ENCODE data around the gene TBC1D17. TPM values are rescaled to one million over a fixed set of nuclear protein-coding genes. Genes with fewer than 3 reads are reported as not detected.

TBC1D17 gene
- total RNA-seq, 1 donor from 2014 or later = 36.8 TPM

GRCh38 chr19:49860336-49861102, 17.0 kb upstream of the TBC1D17 start:
- intact Hi-C loops (cut with micrococcal nuclease) = no loop called here
- no peaks in the 10 kb centered on the region for H3K27me3 Mint-ChIP-seq
- H3K36me3 Mint-ChIP-seq (ENCODE audit: low read depth) = peaks cover 36% of the 10 kb centered on the region
- DNase-seq = no peak
- H3K4me1 Mint-ChIP-seq = peaks cover 6% of the 10 kb centered on the region
- H3K27ac Mint-ChIP-seq = no peak overlapping the region
- H3K4me3 Mint-ChIP-seq = no peak overlapping the region
- no peaks in the 10 kb centered on the region for H3K9me3 Mint-ChIP-seq

- Mint-ChIP-seq H3K9me3 (no peaks in the 10 kb centered on the region), H3K36me3 (ENCODE audit: low read depth) (peaks cover 39% of the 10 kb centered on the region), H3K27me3 (no peaks in the 10 kb centered on the region), H3K27ac (no peak overlapping the region), H3K4me3 (no peak overlapping the region), H3K4me1 (peaks cover 10% of the 10 kb centered on the region)
- intact Hi-C loops (cut with micrococcal nuclease) = no loop called here
- DNase-seq = no peak
These were observed 16.4 kb upstream of the TBC1D17 start for GRCh38 chr19:49861107-49861506.

- peaks cover 15% of the 10 kb centered on the region for H3K4me1 Mint-ChIP-seq
- no peaks in the 10 kb centered on the region for H3K27me3 Mint-ChIP-seq
- no peak overlapping the region for H3K4me3 Mint-ChIP-seq
- H3K36me3 Mint-ChIP-seq (ENCODE audit: low read depth) = peaks cover 42% of the 10 kb centered on the region
- no peaks in the 10 kb centered on the region for H3K9me3 Mint-ChIP-seq
- DNase-seq = no peak
- intact Hi-C loops (cut with micrococcal nuclease) = no loop called here
- no peak overlapping the region for H3K27ac Mint-ChIP-seq
These were observed 15.7 kb upstream of the TBC1D17 start for GRCh38 chr19:49861541-49862378.

DNA sequence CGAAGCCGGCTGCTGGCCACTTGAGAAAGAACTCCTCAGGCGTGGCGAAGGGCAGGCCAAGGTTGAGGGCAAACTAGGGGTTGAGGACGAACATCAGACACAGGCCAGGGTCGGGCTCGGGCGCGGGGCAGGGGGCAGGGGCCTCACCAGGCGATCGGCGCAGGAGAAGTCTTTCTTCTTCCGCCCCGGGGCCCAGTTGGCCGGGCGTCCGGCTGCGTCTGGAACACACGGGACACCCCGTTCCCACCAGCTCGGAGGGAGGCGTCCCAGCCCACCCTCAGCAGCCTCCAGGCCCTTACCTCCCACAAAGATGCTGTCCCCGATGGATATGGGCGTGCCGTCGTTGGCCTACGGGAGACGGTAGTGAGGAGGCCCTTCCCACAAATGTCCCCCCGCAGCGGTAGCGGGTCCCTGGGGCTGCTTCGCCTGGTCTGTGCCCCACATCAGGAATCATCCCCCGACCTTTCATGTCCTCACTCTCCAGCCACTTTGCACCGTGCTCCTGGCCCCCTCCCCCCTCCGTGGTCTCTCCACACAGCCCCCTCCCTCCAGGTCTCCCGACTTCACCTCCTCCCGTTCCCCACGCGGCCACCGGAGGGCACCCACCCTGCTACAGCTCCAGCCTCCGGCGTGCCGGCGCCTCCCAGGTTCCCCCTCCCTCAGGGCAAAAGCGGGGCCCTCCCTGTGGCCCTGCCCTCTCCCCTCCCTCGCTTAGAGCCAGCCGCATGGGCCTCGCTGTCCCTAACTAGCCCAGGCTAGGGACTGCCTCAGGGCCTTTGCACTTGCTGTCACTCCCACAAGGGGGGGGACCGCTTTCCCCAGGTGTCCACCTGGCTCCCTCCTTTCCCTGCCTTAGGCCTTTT, 14.9 kb upstream of the TBC1D17 start:
- no peaks in the 10 kb centered on the region for H3K9me3 Mint-ChIP-seq
- no peak for DNase-seq
- H3K27me3 Mint-ChIP-seq = no peaks in the 10 kb centered on the region
- H3K36me3 Mint-ChIP-seq (ENCODE audit: low read depth) = peaks cover 47% of the 10 kb centered on the region
- intact Hi-C loops (cut with micrococcal nuclease) = no loop called here
- no peak overlapping the region for H3K27ac Mint-ChIP-seq
- peaks cover 19% of the 10 kb centered on the region for H3K4me1 Mint-ChIP-seq
- no peak overlapping the region for H3K4me3 Mint-ChIP-seq

DNA sequence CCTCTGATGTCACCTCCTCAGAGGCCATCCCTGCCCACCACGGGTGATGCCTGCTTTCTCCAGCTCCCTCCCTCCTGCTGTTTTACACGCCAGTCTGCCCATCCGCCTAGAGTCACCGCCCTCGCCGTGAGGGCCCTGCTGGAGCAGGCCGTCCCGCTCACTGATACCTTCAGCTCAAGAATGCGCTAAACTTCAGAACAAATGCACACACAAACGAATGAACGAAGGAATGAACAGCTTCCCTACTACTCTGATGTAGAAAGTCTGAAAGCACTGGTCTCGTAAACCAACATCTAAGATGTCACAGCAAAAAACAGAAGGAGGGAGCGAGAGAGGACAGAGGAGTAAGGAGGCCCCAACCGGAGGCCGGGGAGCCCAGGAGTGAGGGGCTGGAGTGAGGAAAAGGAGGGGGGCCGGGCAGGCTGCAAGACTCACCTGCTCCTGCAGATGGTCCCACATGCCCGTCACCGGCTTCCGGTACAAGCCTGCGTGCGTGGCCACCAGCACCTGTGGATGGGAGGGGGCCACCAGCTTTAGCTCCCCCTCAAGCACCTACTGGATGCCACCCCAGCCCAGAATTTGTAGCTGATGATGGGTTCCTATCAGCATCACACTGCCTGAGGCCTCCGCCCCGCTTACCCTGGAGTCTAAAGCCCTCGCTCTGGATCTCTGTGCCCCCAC, 14.1 kb upstream of the TBC1D17 start:
- no peak for DNase-seq
- Mint-ChIP-seq H3K36me3 (ENCODE audit: low read depth) (peaks cover 44% of the 10 kb centered on the region), H3K4me1 (peaks cover 25% of the 10 kb centered on the region), H3K27me3 (no peaks in the 10 kb centered on the region), H3K27ac (no peak overlapping the region), H3K4me3 (no peak overlapping the region), H3K9me3 (no peaks in the 10 kb centered on the region)
- intact Hi-C loops (cut with micrococcal nuclease) = no loop called here

GRCh38 chr19:49863935-49864320, 13.6 kb upstream of the TBC1D17 start:
- Mint-ChIP-seq H3K36me3 (ENCODE audit: low read depth) (peaks cover 43% of the 10 kb centered on the region), H3K9me3 (no peaks in the 10 kb centered on the region), H3K27ac (no peak overlapping the region), H3K4me3 (no peak overlapping the region), H3K4me1 (peaks cover 29% of the 10 kb centered on the region), H3K27me3 (no peaks in the 10 kb centered on the region)
- DNase-seq = no peak
- intact Hi-C loops (cut with micrococcal nuclease) = no loop called here

- intact Hi-C loops (cut with micrococcal nuclease) = no loop called here
- H3K36me3 Mint-ChIP-seq (ENCODE audit: low read depth) = peaks cover 42% of the 10 kb centered on the region
- no peak overlapping the region for H3K4me3 Mint-ChIP-seq
These were observed 12.6 kb upstream of the TBC1D17 start for GRCh38 chr19:49864890-49865289.

DNA sequence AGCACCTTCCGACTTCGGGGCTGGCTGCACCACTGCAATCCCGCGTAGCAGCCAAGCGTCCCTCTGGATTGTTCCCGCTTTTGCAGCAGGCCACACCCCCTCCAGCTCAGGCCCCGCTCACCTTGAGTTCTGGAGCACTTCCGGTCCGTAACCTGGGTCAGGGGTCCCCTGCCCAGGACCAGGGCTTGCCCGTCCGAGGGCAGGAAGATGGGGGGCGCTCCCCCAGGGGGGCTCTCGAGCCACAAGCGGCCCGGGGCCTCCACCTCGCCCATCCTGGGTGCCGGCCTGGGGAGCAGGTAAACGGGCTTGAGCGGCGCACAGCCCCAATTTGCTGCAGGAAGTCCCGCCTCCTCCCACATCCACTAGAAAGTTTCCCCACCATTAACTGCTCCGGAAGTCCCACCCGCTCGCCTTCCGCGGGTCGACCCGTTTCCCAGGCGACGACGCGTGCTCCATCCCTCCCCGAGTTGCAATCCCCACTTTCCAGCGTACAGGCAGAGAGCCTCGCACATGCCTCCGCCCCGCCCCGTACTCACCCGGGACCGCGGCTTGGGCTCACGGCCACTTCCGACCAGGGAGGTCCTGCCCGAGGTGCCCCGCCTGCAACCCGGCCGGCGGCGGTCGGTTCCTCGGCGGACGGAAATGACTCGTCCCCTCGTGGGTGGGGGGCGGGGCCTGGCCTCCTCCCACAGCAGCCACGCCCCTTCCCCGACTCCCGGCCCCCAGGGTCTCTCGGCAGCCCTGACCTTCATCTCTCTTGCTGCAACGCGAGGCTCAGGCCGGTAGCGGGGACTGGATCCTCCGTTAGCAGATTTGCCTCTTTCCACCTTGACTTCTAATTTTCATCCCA, 10.3 kb upstream of the TBC1D17 start, which contains the start of gene PNKP:
TSS of gene PNKP (minus strand) at position 644 of the 850 bp plus-strand sequence. CDS start at position 272, 372 bp downstream.
- Mint-ChIP-seq H3K27me3 (no peaks in the 10 kb centered on the region), H3K27ac (peak within 1 kb of the TSS; percentile 37), H3K9me3 (no peaks in the 10 kb centered on the region), H3K4me1 (peaks cover 40% of the 10 kb centered on the region), H3K4me3 (peak within 1 kb of the TSS; percentile 99), H3K36me3 (ENCODE audit: low read depth) (peaks cover 39% of the 10 kb centered on the region)
- intact Hi-C loops (cut with micrococcal nuclease) = loop anchor here (1.0 kb wide), 2 partner anchors 17 to 54 kb away; partner anchors contain the start of gene FUZ
- DNase-seq = peak; percentile 96

More at GRCh38 chr19:49864890-49865289, 12.6 kb upstream of the TBC1D17 start:
- Mint-ChIP-seq H3K27ac (no peak overlapping the region), H3K9me3 (no peaks in the 10 kb centered on the region), H3K4me1 (peaks cover 29% of the 10 kb centered on the region), H3K27me3 (no peaks in the 10 kb centered on the region)
- DNase-seq = no peak

- Mint-ChIP-seq H3K27ac (no peak overlapping the region), H3K27me3 (no peaks in the 10 kb centered on the region), H3K36me3 (ENCODE audit: low read depth) (peaks cover 32% of the 10 kb centered on the region), H3K4me3 (no peak overlapping the region), H3K4me1 (peaks cover 42% of the 10 kb centered on the region), H3K9me3 (no peaks in the 10 kb centered on the region)
- intact Hi-C loops (cut with micrococcal nuclease) = loop anchor here (1.0 to 2.0 kb wide), 5 partner anchors 8 to 102 kb away; partner anchors contain the start of genes AKT1S1, AP2A1, MED25 and TBC1D17
- no peak for DNase-seq
These were observed 8.5 kb upstream of the TBC1D17 start for GRCh38 chr19:49869009-49869483.

- peak; percentile 98 for DNase-seq
- peaks cover 26% of the 10 kb centered on the region for H3K36me3 Mint-ChIP-seq (ENCODE audit: low read depth)
- H3K27ac Mint-ChIP-seq = no peak overlapping the region
- intact Hi-C loops (cut with micrococcal nuclease) = loop anchor here (1.0 to 10.0 kb wide), 6 partner anchors 8 to 115 kb away; partner anchors contain the start of genes AKT1S1, AP2A1, MED25 and TBC1D17
- H3K4me3 Mint-ChIP-seq = no peak overlapping the region
- no peaks in the 10 kb centered on the region for H3K27me3 Mint-ChIP-seq
- H3K9me3 Mint-ChIP-seq = no peaks in the 10 kb centered on the region
- peaks cover 41% of the 10 kb centered on the region for H3K4me1 Mint-ChIP-seq
These were observed 7.8 kb upstream of the TBC1D17 start for GRCh38 chr19:49869484-49870308.

DNA sequence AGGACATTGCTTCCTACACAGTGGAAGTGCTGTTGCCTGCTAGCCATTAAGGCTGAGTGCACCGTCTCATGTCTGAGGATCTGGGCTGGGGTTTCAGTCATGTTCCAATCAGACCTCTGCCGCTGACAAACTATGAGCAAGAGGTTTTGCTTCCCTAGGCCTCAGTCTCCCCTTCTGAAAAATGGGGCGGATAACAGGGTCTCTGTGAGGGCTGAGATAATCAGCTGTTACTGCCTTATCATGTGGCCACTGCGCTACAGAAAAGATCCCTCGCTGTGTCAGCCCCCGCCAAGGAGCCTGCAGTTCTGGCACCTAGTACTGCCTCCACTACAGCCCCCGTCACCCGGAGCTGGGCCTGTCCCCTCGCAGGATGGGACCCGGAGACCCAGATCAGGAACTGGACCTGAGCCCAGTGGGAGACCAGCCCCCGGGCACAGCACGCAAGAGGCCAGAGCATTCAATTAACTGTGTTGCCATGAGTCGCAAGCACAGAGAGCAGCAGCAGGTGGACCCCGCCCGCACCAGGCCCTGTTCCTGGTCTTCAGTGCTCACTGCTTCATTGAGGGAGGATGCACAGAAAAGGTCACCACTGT, 7.1 kb upstream of the TBC1D17 start:
- no peak for DNase-seq
- Mint-ChIP-seq H3K36me3 (ENCODE audit: low read depth) (peaks cover 20% of the 10 kb centered on the region), H3K4me3 (no peak overlapping the region), H3K27ac (no peak overlapping the region), H3K4me1 (peaks cover 40% of the 10 kb centered on the region), H3K27me3 (no peaks in the 10 kb centered on the region), H3K9me3 (no peaks in the 10 kb centered on the region)
- intact Hi-C loops (cut with micrococcal nuclease) = loop anchor here (10.0 kb wide), 1 partner anchor 114 kb away; no protein-coding TSS in a partner anchor
